Activated naive CD8-positive, alpha-beta T cell treated with anti-CD3 and anti-CD28 coated beads, Interleukin-2, amount 50 U/mL, for 16 hours (primary cell): ENCODE results near the gene TMEM161B.
"Not testable (repeated sequence)": the region's sequence is repeated elsewhere in the genome, so short reads cannot be mapped to it uniquely, and the experiment has no call there.

Source experiments
- DNase-seq: peaks from one replicate; pipeline ENCODE4 v3.0.0-alpha.2; 2020; ENCODE audit warnings: low read depth, low spot score

TMEM161B gene

GRCh38 chr5:88183255-88183654 lies 85.4 kb downstream of the TMEM161B start:
- no peak for DNase-seq

GRCh38 chr5:88177486-88177885 lies 91.2 kb downstream of the TMEM161B start:
- not testable (repeated sequence) for DNase-seq

- DNase-seq = no peak
These were observed 95.5 kb downstream of the TMEM161B start for GRCh38 chr5:88172847-88173758.

DNA sequence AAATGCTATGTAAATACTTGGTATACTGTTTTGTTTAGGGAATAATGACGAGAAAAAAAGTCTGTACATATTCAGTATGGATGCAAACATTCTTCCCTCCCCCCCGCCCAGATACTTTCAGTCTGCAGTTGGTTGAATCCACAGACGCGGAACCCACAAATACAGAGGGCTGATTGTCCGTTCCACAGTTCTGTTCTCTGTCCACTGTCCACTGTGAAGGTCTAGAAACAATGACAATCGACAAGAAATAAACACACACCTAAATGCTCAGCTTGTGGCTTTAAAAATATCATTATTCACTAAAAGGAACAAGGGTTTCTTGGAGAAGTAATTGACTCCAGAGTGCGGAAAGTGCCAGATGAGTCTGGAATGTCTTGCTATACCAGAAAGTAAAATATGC lies 109.1 kb downstream of the TMEM161B start:
- no peak for DNase-seq

DNA sequence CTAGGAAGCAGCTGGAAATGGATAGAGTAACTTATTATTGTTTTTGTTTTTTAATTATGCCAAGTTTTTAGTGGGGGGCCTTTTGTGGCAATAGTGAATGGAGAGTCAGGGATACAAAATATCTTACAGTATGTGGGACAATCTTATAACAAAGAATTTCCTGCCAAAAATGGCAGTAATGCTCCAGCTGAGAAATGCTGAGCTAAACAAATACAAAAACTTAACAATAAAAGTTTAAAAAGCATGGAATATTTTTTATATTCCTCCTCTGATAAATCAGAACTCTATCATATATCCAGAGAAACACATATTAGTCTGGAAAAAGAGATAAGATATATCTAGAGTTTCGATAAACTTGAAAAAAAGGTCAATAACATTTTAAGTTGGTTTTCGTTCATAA lies 110.6 kb downstream of the TMEM161B start:
- DNase-seq = no peak

DNA sequence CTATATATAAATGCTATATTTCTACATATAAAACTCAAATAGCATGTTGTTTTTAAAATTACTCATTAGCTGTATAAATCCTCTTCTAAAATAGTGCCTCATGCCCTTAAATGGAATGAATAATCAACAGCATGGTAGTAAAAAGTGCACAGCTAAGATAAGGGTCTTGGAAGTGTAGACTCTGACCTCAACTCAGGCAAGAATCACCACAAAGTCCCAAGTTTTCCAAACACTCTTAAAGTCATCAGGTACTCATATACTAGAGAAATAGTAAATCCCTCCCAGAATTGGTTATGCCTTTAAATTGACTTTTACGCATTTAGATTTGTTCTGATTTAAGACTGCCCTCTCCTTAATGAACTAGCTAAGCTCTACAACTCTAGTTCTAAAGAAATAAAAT lies 113.8 kb downstream of the TMEM161B start:
- DNase-seq = no peak

GRCh38 chr5:88150747-88151146 lies 117.9 kb downstream of the TMEM161B start:
- DNase-seq = no peak

- no peak for DNase-seq
These were observed 122.8 kb downstream of the TMEM161B start for GRCh38 chr5:88145611-88146467.

DNA sequence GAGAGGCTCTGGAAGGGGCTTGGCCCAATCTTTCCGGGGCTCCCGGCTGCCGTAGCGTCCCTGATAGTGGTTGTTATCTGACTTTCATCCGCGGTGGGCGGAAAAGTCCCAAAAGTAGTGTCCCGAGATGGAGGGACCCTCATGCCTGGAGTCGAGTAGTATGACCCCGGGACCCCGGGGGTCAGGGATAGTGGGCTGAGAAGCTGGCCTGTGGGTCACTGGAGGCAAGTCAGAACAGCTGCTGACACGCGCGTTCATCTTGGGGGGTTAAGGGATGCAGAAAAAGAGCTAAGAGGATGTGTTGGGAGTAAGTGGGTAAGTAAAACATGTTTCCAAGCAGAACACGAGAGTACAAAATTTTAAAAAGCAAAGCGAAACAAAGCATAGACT lies 123.4 kb downstream of the TMEM161B start:
- DNase-seq = no peak
